SU-DHL-6 (cell line): Measurements from ENCODE around the gene ABCC2.

Experiments
- H2AFZ ChIP-seq: fragments of 200-600 bp; sonication (generic); 2 replicates; pipeline ENCODE4 v1.6.1; 2014; ENCODE audit warnings: low read depth, mild to moderate bottlenecking, moderate library complexity, mixed read lengths, antibody characterized with exemption, low read length; ENCODE audit not compliant: severe bottlenecking
- H3F3A ChIP-seq: fragments of 200-600 bp; shearing (Covaris generic); 2 replicates; pipeline ENCODE4 v1.6.0; 2016; ENCODE audit warnings: antibody characterized with exemption, mild to moderate bottlenecking; ENCODE audit not compliant: insufficient read depth
- H3K27ac ChIP-seq: fragments of 200-600 bp; sonication (generic); 2 replicates; pipeline ENCODE4 v1.5.1; 2016; ENCODE audit warnings: low read depth, mild to moderate bottlenecking, low read length, moderate library complexity, mixed read lengths
- H3K27me3 ChIP-seq: fragments of 200-600 bp; sonication (generic), shearing (Covaris generic); 2 replicates; pipeline ENCODE4 v1.6.0; 2014; ENCODE audit warnings: mild to moderate bottlenecking, low read length
- H3K36me3 ChIP-seq: fragments of 200-600 bp; sonication (generic); 2 replicates; pipeline ENCODE4 v1.6.1; 2014; ENCODE audit warnings: mild to moderate bottlenecking, low read length, mixed read lengths
- H3K4me2 ChIP-seq: fragments of 300-600, 200-600 bp; shearing (Covaris generic), sonication (generic); 2 replicates; pipeline ENCODE4 v1.6.0; 2014; ENCODE audit warnings: low read length, low read depth, mild to moderate bottlenecking; ENCODE audit not compliant: poor library complexity, severe bottlenecking
- H3K4me3 ChIP-seq: fragments of 200-600 bp; sonication (generic); 2 replicates; pipeline ENCODE4 v1.5.1; 2014; ENCODE audit warnings: antibody characterized with exemption, low read length, mild to moderate bottlenecking, mixed read lengths; ENCODE audit not compliant: insufficient read depth, poor library complexity, severe bottlenecking
- H3K79me2 ChIP-seq: fragments of 200-600 bp; sonication (generic); 2 replicates; pipeline ENCODE4 v1.6.1; 2014; ENCODE audit warnings: mild to moderate bottlenecking, low read length, moderate library complexity; ENCODE audit not compliant: insufficient read depth
- H3K9ac ChIP-seq: fragments of 200-600 bp; sonication (generic); 2 replicates; pipeline ENCODE4 v1.7.0; 2014; ENCODE audit warnings: mild to moderate bottlenecking, low read length
- H3K9me2 ChIP-seq: fragments of 200-600 bp; sonication (generic); replicated peaks from 2 replicates; pipeline ENCODE4 v1.6.1; 2014; ENCODE audit warnings: low read length; ENCODE audit not compliant: insufficient read depth
- H3K9me3 ChIP-seq: fragments of 200-600 bp; sonication (generic); 2 replicates; pipeline ENCODE4 v1.6.1; 2014; ENCODE audit warnings: low read length, mixed read lengths; ENCODE audit not compliant: insufficient read depth
- H4K20me1 ChIP-seq: fragments of 200-600 bp; sonication (generic); 2 replicates; pipeline ENCODE4 v1.6.1; 2014; ENCODE audit warnings: low read depth, mild to moderate bottlenecking, antibody characterized with exemption, low read length, moderate library complexity, mixed read lengths
- EZH2phosphoT487 ChIP-seq: fragments of 200-600 bp; sonication (generic), shearing (Covaris generic); conservative IDR thresholded peaks from 2 replicates; pipeline ENCODE4 v1.6.1; 2018; ENCODE audit warnings: mild to moderate bottlenecking, antibody characterized with exemption, low read length, moderate library complexity, mixed read lengths
- TF ChIP-seq, protein P1 (sequence below): fragments of 200-600 bp; sonication (generic); IDR thresholded peaks from one replicate; pipeline ENCODE4 v1.5.1; 2017; ENCODE audit warnings: antibody characterized with exemption, mild to moderate bottlenecking, low read length, moderate library complexity; ENCODE audit not compliant: insufficient read depth, poor library complexity, severe bottlenecking

The ABCC2 gene

DNA sequence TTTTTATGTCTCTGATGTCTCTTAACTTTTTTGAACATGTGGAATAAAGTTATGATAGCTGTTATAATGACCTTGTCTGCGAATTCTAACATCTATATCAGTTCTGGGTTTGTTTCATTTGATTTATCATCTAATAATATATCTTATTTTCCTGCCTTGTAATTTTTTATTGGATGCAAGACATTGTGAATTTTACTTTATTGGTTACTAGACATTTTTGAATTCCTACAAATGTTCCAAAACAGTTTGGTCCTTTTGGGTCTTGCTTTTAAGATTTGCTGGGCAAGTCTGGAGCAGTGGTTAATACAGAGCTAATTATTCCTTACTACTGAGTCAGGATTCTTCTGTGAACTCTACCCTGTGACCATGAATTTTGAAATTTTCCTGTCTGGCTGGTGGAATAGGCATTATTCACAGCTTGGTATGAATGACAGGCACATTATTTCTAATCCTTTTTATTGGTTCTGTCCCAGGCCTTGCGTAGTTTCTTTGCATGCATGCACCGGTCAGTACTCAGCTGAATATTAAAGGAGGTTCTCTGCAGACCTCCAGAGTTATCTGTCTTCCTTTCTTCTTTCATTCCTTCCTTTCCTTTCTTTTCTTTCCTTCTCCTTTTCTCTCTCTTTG, 41.4 kb upstream of the ABCC2 start:
- Histone ChIP-seq H3F3A (no peaks in the 10 kb centered on the region), H3K4me2 (no peak overlapping the region), H3K27me3 (no peaks in the 10 kb centered on the region), H3K36me3 (peaks cover 75% of the 10 kb centered on the region), H3K79me2 (peaks cover 30% of the 10 kb centered on the region), H3K27ac (no peak overlapping the region), H3K9me3 (peaks cover 8% of the 10 kb centered on the region; the same call in 1 of the 2 replicates), H3K4me3 (no peak overlapping the region), H2AFZ (no peak overlapping the region), H3K9ac (no peak overlapping the region), H3K9me2 (no peaks in the 10 kb centered on the region), H4K20me1 (no peaks in the 10 kb centered on the region)
- TF ChIP-seq EZH2phosphoT487 = no peak
- TF ChIP-seq, protein P1, sequence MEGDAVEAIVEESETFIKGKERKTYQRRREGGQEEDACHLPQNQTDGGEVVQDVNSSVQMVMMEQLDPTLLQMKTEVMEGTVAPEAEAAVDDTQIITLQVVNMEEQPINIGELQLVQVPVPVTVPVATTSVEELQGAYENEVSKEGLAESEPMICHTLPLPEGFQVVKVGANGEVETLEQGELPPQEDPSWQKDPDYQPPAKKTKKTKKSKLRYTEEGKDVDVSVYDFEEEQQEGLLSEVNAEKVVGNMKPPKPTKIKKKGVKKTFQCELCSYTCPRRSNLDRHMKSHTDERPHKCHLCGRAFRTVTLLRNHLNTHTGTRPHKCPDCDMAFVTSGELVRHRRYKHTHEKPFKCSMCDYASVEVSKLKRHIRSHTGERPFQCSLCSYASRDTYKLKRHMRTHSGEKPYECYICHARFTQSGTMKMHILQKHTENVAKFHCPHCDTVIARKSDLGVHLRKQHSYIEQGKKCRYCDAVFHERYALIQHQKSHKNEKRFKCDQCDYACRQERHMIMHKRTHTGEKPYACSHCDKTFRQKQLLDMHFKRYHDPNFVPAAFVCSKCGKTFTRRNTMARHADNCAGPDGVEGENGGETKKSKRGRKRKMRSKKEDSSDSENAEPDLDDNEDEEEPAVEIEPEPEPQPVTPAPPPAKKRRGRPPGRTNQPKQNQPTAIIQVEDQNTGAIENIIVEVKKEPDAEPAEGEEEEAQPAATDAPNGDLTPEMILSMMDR = no peak

DNA sequence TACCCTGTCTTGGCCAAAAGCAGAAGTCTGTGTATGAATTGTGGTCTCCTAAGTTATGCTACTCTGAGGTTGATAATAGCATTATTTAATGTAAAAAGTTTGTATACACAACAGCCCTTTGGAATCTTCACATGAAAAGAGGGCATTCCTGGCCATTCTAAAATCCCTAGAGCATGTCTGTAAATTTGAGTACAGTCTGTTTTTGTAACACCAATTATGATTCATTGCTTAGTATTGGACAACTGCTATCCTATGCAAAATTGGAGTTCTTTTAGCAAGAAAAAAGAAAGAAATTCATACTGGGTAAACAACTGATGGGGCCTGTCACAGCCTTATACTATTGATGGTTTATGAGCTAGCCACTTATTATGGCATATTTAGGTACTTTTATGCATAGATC, 40.2 kb upstream of the ABCC2 start:
- no peak overlapping the region for H2AFZ ChIP-seq
- no peak overlapping the region for H3K4me3 ChIP-seq
- H3K9ac ChIP-seq = no peak overlapping the region
- H3K27me3 ChIP-seq = no peaks in the 10 kb centered on the region
- no peak for TF ChIP-seq EZH2phosphoT487
- TF ChIP-seq, protein P1 = no peak
- no peaks in the 10 kb centered on the region for H3F3A ChIP-seq
- peaks cover 8% of the 10 kb centered on the region; the same call in 1 of the 2 replicates for H3K9me3 ChIP-seq
- no peak overlapping the region for H3K4me2 ChIP-seq
- no peak overlapping the region for H3K27ac ChIP-seq
- peaks cover 65% of the 10 kb centered on the region for H3K36me3 ChIP-seq
- no peaks in the 10 kb centered on the region for H3K9me2 ChIP-seq
- peaks cover 29% of the 10 kb centered on the region for H3K79me2 ChIP-seq
- H4K20me1 ChIP-seq = no peaks in the 10 kb centered on the region

DNA sequence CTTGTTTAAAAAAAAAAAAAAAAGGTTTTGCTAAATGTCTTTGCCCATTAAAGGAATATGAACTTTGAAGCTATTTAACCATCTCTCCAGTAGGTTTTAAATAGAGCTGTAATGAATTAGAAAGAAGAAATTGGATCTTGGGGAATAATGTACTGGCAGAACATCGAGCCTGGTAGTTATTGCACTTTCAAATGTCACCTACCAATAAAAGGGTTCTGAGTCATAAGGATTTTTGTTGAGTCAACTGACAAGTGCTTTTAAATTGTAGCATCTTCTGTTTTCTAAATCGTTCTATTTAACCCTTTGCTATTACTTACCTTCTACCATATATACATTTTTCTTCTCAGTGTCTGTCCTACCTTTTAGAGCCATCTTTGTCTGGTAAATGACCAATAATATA, 39.7 kb upstream of the ABCC2 start:
- Histone ChIP-seq H4K20me1 (no peaks in the 10 kb centered on the region), H3K9me2 (no peaks in the 10 kb centered on the region), H3K27ac (no peak overlapping the region), H3K79me2 (peaks cover 24% of the 10 kb centered on the region), H3F3A (no peaks in the 10 kb centered on the region), H3K27me3 (no peaks in the 10 kb centered on the region), H3K36me3 (peaks cover 65% of the 10 kb centered on the region), H3K4me2 (no peak overlapping the region), H2AFZ (no peak overlapping the region), H3K9me3 (peaks cover 8% of the 10 kb centered on the region; the same call in 1 of the 2 replicates), H3K9ac (no peak overlapping the region), H3K4me3 (no peak overlapping the region)
- TF ChIP-seq EZH2phosphoT487 = no peak
- TF ChIP-seq, protein P1 = no peak
